ENCODE data around the gene DIO3.

Gene DIO3

GRCh38 chr14:101600336-101600890 lies 39.1 kb downstream of the DIO3 start:
- no peak for DNase-seq

- no peak for DNase-seq
Observed at GRCh38 chr14:101600891-101601605, 39.8 kb downstream of the DIO3 start.

- no peak for DNase-seq
Observed at GRCh38 chr14:101601606-101602465, 40.5 kb downstream of the DIO3 start.

GRCh38 chr14:101602466-101602840 lies 41.2 kb downstream of the DIO3 start:
- DNase-seq: no peak

GRCh38 chr14:101603096-101603495 lies 41.8 kb downstream of the DIO3 start:
- DNase-seq: no peak

GRCh38 chr14:101604228-101604934 lies 43.1 kb downstream of the DIO3 start:
- DNase-seq: no peak

GRCh38 chr14:101604935-101605780 lies 43.9 kb downstream of the DIO3 start:
- no peak for DNase-seq

- DNase-seq: no peak
Observed at GRCh38 chr14:101605836-101606235, 44.5 kb downstream of the DIO3 start.
